ENCODE data around the gene PDCD1. TPM values are rescaled to one million over a fixed set of nuclear protein-coding genes. Genes with fewer than 3 reads are reported as not detected.

The PDCD1 gene
- total RNA-seq, 1 experiment from 2014 or later: not detected

DNA sequence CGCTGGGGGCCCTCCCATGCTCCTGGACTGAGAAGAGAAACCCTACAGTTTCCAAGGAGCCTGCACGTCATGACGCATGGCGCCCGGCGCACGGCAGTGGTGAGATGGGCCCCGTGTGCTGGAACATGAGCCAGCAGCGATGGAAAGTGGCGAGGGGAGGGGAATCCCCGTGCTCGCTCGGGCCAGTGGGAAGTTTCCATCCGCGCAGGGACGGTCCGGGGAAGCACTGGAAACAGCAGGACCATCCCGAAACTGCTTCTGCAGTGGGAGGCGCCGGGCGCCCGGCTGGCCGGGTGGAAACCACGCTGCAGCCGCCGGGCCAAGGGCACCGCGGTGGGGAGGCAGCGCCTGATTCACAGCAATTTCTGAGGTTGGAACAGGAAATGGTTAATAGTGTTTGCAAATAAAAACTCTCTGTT, 4.9 kb upstream of the PDCD1 start:
- Histone ChIP-seq H3K27me3 (ENCODE audit: insufficient read depth, low read depth) (peaks cover 46% of the 10 kb centered on the region), H3F3A (ENCODE audit: insufficient read depth, low read depth) (peaks cover 16% of the 10 kb centered on the region; the same call in 1 of the 2 replicates), H3K4me1 (replicated peaks; ENCODE audit: insufficient read depth) (no peaks in the 10 kb centered on the region), H3K4me2 (no peak overlapping the region), H3K79me2 (ENCODE audit: low read depth) (no peaks in the 10 kb centered on the region), H3K4me3 (no peak overlapping the region), H3K36me3 (ENCODE audit: low read depth) (no peaks in the 10 kb centered on the region), H2AFZ (no peak overlapping the region), H3K9me3 (ENCODE audit: insufficient read depth, low read depth) (no peaks in the 10 kb centered on the region), H3K27ac (no peak overlapping the region), H3K9me2 (ENCODE audit: insufficient read depth) (no peaks in the 10 kb centered on the region), H4K20me1 (ENCODE audit: insufficient read depth) (no peaks in the 10 kb centered on the region)
- no TSS peak for BruUV-seq (replicated peaks)
- TF ChIP-seq, protein P1, sequence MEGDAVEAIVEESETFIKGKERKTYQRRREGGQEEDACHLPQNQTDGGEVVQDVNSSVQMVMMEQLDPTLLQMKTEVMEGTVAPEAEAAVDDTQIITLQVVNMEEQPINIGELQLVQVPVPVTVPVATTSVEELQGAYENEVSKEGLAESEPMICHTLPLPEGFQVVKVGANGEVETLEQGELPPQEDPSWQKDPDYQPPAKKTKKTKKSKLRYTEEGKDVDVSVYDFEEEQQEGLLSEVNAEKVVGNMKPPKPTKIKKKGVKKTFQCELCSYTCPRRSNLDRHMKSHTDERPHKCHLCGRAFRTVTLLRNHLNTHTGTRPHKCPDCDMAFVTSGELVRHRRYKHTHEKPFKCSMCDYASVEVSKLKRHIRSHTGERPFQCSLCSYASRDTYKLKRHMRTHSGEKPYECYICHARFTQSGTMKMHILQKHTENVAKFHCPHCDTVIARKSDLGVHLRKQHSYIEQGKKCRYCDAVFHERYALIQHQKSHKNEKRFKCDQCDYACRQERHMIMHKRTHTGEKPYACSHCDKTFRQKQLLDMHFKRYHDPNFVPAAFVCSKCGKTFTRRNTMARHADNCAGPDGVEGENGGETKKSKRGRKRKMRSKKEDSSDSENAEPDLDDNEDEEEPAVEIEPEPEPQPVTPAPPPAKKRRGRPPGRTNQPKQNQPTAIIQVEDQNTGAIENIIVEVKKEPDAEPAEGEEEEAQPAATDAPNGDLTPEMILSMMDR (conservative IDR thresholded peaks at IDR 0.05): no peak
- TF ChIP-seq EZH2 (IDR thresholded peaks at IDR 0.05; ENCODE audit: low read depth): no peak
- POLR2A ChIA-PET (ENCODE audit: unreplicated experiment): no interaction called here
- CTCF ChIA-PET: no interaction called here
- DNase-seq: no peak
- intact Hi-C loops (cut with micrococcal nuclease; ENCODE audit: unreplicated experiment): no loop called here

DNA sequence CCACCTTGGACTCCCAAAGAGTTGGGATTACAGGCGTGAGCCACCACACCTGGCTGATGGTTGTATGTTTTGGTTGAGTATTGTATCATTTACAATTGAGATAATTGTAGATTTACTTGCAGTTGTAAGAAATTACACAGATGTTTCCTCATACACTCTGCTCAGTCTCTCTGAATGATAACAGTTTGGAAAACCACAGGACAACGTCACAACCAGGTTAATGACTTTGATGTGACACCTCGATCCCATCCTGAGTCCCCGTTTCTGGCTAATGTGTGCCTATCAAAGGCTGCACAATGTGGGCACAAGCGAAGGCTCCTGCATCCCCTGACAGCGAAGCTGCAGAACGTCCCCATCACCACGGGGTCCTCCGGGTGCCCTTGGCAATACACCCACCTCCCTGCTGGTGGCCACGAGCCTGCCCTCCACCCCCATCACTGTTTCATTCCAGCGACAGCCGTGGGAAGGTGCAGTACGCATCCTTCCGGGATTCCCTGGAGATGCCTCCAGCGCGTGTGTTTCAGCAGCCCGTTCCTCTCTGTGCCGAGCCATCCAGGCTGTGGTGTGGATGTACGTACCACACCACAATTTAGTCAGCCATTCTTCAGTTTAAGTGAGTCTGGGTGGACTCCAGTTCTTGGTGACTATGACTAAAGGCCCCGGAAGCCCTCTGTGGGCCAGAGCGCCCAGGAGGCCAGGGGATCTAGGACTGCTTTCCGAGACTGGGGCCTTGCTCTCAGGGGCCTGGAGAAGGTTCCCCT, 4.3 kb upstream of the PDCD1 start:
- H3K27ac ChIP-seq: no peak overlapping the region
- H3K9me2 ChIP-seq (ENCODE audit: insufficient read depth): no peaks in the 10 kb centered on the region
- ChIA-PET POLR2A (ENCODE audit: unreplicated experiment) (no interaction called here), CTCF (no interaction called here)
- H4K20me1 ChIP-seq (ENCODE audit: insufficient read depth): no peaks in the 10 kb centered on the region
- no peak overlapping the region for H3K4me2 ChIP-seq
- H3K4me1 ChIP-seq (replicated peaks; ENCODE audit: insufficient read depth): no peaks in the 10 kb centered on the region
- DNase-seq: no peak
- peaks cover 45% of the 10 kb centered on the region for H3K27me3 ChIP-seq (ENCODE audit: insufficient read depth, low read depth)
- H2AFZ ChIP-seq: no peak overlapping the region
- H3K79me2 ChIP-seq (ENCODE audit: low read depth): no peaks in the 10 kb centered on the region
- H3K36me3 ChIP-seq (ENCODE audit: low read depth): no peaks in the 10 kb centered on the region
- no TSS peak for BruUV-seq (replicated peaks)
- intact Hi-C loops (cut with micrococcal nuclease; ENCODE audit: unreplicated experiment): no loop called here
- no peaks in the 10 kb centered on the region for H3K9me3 ChIP-seq (ENCODE audit: insufficient read depth, low read depth)
- TF ChIP-seq EZH2 (IDR thresholded peaks at IDR 0.05; ENCODE audit: low read depth): no peak
- TF ChIP-seq, protein P1 (conservative IDR thresholded peaks at IDR 0.05): no peak
- peaks cover 15% of the 10 kb centered on the region; the same call in 1 of the 2 replicates for H3F3A ChIP-seq (ENCODE audit: insufficient read depth, low read depth)
- no peak overlapping the region for H3K4me3 ChIP-seq

DNA sequence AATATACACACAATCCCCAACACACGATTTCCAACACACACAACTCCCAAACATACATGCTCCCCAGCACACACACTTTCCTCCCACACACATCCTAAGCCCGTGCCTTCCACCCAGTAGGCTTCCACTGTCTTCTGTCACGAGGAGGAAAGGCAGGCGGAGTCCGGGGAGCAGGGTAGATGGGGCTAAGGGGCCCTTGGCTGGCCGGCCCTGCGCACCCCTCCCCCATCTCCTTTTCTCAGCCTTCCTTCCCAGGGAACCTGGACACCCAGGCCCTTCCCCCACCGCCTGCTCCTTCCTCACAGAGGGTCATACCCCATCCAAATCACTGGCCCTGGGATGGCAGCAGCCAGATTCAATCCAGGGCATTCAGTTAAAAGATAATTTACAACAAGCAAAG, 3.4 kb upstream of the PDCD1 start:
- no peaks in the 10 kb centered on the region for H3K36me3 ChIP-seq (ENCODE audit: low read depth)
- no peaks in the 10 kb centered on the region for H3K9me3 ChIP-seq (ENCODE audit: insufficient read depth, low read depth)
- peaks cover 15% of the 10 kb centered on the region; the same call in 1 of the 2 replicates for H3F3A ChIP-seq (ENCODE audit: insufficient read depth, low read depth)
- H3K4me3 ChIP-seq: no peak overlapping the region
- BruUV-seq (replicated peaks): no TSS peak
- no peak overlapping the region for H3K4me2 ChIP-seq
- no peaks in the 10 kb centered on the region for H4K20me1 ChIP-seq (ENCODE audit: insufficient read depth)
- peaks cover 46% of the 10 kb centered on the region for H3K27me3 ChIP-seq (ENCODE audit: insufficient read depth, low read depth)
- H3K9me2 ChIP-seq (ENCODE audit: insufficient read depth): no peaks in the 10 kb centered on the region
- no peak for DNase-seq
- no peak overlapping the region for H2AFZ ChIP-seq
- POLR2A ChIA-PET (ENCODE audit: unreplicated experiment): no interaction called here
- no peak overlapping the region for H3K27ac ChIP-seq
- H3K4me1 ChIP-seq (replicated peaks; ENCODE audit: insufficient read depth): no peaks in the 10 kb centered on the region
- TF ChIP-seq EZH2 (IDR thresholded peaks at IDR 0.05; ENCODE audit: low read depth): no peak
- TF ChIP-seq, protein P1 (conservative IDR thresholded peaks at IDR 0.05): no peak
- CTCF ChIA-PET: no interaction called here
- intact Hi-C loops (cut with micrococcal nuclease; ENCODE audit: unreplicated experiment): no loop called here
- no peaks in the 10 kb centered on the region for H3K79me2 ChIP-seq (ENCODE audit: low read depth)
